Activated CD4-positive, alpha-beta memory T cell treated with anti-CD3 and anti-CD28 coated beads for 36 hours (primary cell): Measurements from ENCODE around the gene CSF2. TPM values are rescaled to one million over a fixed set of nuclear protein-coding genes. Genes with fewer than 3 reads are reported as not detected.
A peak's percentile ranks its signal among the peaks of the same experiment; 100 is the strongest.

Source experiments
- CTCF ChIA-PET: fragments of 350-600 bp; sonication (Branson Sonifier 250); formaldehyde crosslinking; loops from one replicate; lab custom pipeline; 2021; ENCODE audit warnings: antibody characterized with exemption, inconsistent platforms; lab: Charles Lee
- POLR2A ChIA-PET: fragments of 350-600 bp; sonication (Branson Sonifier 250); formaldehyde crosslinking; loops from one replicate; lab custom pipeline; 2021; ENCODE audit warnings: antibody characterized with exemption; lab: Charles Lee
- DNase-seq: peaks from one replicate; pipeline ENCODE4 v3.0.0-alpha.2; 2020
- H3K27ac Mint-ChIP-seq: one replicate; pipeline ENCODE4 v1.8.0; 2021; ENCODE audit warnings: mixed read lengths
- H3K27me3 Mint-ChIP-seq: one replicate; pipeline ENCODE4 v1.8.0; 2021; ENCODE audit warnings: mixed read lengths
- H3K36me3 Mint-ChIP-seq: one replicate; pipeline ENCODE4 v1.8.0; 2021; ENCODE audit warnings: mixed read lengths
- H3K4me1 Mint-ChIP-seq: one replicate; pipeline ENCODE4 v1.8.0; 2021; ENCODE audit warnings: low read depth, mixed read lengths
- H3K4me3 Mint-ChIP-seq: one replicate; pipeline ENCODE4 v1.8.0; 2021; ENCODE audit warnings: mild to moderate bottlenecking, mixed read lengths
- H3K9me3 Mint-ChIP-seq: one replicate; pipeline ENCODE4 v1.8.0; 2021; ENCODE audit warnings: mixed read lengths
- intact Hi-C: fragments of 100-400 bp; cut with micrococcal nuclease; formaldehyde crosslinking; loops from one replicate; pipeline ENCODE4 v1.15.1; 2023
- total RNA-seq, 2 experiments: library from RNA; stranded (reverse); gene quantifications; one replicate each; pipeline ENCODE4 v1.2.3, GENCODE V29; 2021

Gene CSF2
- total RNA-seq, result 100 to 1,000 TPM; 125 to 128 TPM

GRCh38 chr5:132073231-132074013 lies at the start of gene CSF2:
Gene CSF2 (plus strand): TSS chr5:132073789. CDS start chr5:132073824, 35 bp downstream.
- Mint-ChIP-seq H3K27me3 (no peaks in the 10 kb centered on the region), H3K9me3 (no peaks in the 10 kb centered on the region), H3K27ac (peak within 1 kb of the TSS; percentile 69), H3K36me3 (peaks cover 2% of the 10 kb centered on the region), H3K4me1 (peaks cover 56% of the 10 kb centered on the region), H3K4me3 (peak within 1 kb of the TSS; percentile 61)
- CTCF ChIA-PET, result interaction anchor here (0.8 to 3.0 kb wide), 2 partner anchors 8 to 11 kb away, joined by 3 to 18 read pairs; no protein-coding TSS in a partner anchor
- intact Hi-C loops, result loop anchor here (5.0 kb wide), 1 partner anchor 39 kb away; no protein-coding TSS in a partner anchor
- POLR2A ChIA-PET, result interaction anchor here (0.8 to 1.6 kb wide), 7 partner anchors 9 to 417 kb away, joined by 3 to 4 read pairs (median 3); partner anchors contain the start of gene IRF1
- DNase-seq, result peak; percentile 50

GRCh38 chr5:132024117-132024435 lies 49.5 kb upstream of the CSF2 start:
- POLR2A ChIA-PET, result no interaction called here
- Mint-ChIP-seq H3K36me3 (no peaks in the 10 kb centered on the region), H3K4me1 (peaks cover 35% of the 10 kb centered on the region), H3K27ac (no peak overlapping the region), H3K27me3 (peaks cover 2% of the 10 kb centered on the region), H3K4me3 (no peak overlapping the region), H3K9me3 (no peaks in the 10 kb centered on the region)
- CTCF ChIA-PET, result interaction anchor here (0.6 to 1.4 kb wide), 3 partner anchors 16 to 1181 kb away, joined by 3 to 4 read pairs (median 3); no protein-coding TSS in a partner anchor
- DNase-seq, result no peak
- intact Hi-C loops, result loop anchor here (5.0 to 10.0 kb wide), 3 partner anchors 277 to 769 kb away; no protein-coding TSS in a partner anchor

DNA sequence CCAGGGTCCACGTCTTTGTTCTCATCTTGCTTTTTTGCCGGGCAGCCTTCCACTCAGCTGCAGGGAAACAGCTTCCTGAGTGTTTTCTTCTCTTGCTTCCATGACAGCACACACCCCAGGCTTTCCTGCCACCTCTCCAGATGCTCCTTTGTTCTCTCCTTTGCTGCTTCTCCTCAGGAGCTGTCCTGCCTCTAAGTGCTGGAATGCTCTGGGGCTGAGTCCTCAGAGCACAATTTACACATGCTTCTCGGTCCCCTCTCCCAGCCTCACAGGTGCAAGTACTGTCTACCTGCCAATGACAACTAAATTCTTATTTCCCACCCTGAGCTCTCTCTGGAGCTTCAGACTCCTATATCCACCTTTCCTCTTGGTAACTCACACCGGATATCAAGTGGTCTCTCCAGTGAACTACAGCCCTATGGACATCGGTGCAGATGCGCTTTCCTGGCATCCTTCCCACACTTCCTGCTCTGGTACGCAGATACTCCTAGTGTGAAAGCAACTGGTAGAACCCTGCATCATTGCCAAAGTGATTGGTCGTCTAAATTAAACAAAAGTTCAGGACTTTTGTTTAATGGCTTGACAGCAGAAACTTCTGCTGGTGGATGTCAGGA lies 48.7 kb upstream of the CSF2 start:
- intact Hi-C loops, result loop anchor here (5.0 to 10.0 kb wide), 3 partner anchors 278 to 770 kb away; no protein-coding TSS in a partner anchor
- Mint-ChIP-seq H3K4me1 (peaks cover 30% of the 10 kb centered on the region), H3K27ac (no peak overlapping the region), H3K27me3 (peaks cover 3% of the 10 kb centered on the region), H3K36me3 (no peaks in the 10 kb centered on the region), H3K4me3 (no peak overlapping the region), H3K9me3 (no peaks in the 10 kb centered on the region)
- DNase-seq, result no peak
- ChIA-PET POLR2A (no interaction called here), CTCF (interaction anchor here (1.2 to 1.4 kb wide), 3 partner anchors 17 to 436 kb away, joined by 3 to 4 read pairs (median 4); no protein-coding TSS in a partner anchor)

DNA sequence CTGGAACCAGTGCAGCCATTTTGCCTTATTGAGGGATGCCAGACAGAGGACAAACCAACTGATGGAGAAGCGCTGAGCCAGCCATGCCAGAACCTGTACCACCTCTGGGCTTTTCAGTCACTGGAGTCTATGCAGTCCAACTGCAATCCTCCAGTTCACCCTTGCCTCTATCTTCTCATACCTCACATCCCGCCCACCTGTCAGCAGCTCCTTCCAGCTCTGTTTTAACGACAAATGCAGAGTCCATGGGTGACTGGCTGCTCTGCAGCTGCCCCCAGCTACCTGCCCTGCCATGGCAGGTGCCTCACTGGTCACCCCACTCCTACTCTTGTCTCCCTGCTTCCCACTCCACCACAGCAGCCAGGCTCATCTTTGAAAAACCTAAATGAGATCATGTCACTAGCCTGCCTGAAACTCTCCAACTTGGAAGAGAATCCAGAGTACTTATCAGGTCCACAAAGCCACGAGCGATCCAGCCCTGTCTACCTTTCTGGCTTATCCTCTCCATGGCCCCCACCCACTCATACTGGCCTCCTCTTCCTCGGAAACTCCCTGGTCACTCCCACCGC lies 48.1 kb upstream of the CSF2 start:
- Mint-ChIP-seq H3K27ac (no peak overlapping the region), H3K4me3 (no peak overlapping the region), H3K9me3 (no peaks in the 10 kb centered on the region), H3K27me3 (peaks cover 3% of the 10 kb centered on the region), H3K36me3 (no peaks in the 10 kb centered on the region), H3K4me1 (peaks cover 24% of the 10 kb centered on the region)
- intact Hi-C loops, result loop anchor here (10.0 kb wide), 1 partner anchor 771 kb away; no protein-coding TSS in a partner anchor
- no peak for DNase-seq
- ChIA-PET POLR2A (no interaction called here), CTCF (interaction anchor here (1.2 to 1.4 kb wide), 2 partner anchors 18 to 38 kb away, joined by 4 read pairs; no protein-coding TSS in a partner anchor)

GRCh38 chr5:132026516-132027008 lies 47.0 kb upstream of the CSF2 start:
- Mint-ChIP-seq H3K27me3 (peaks cover 5% of the 10 kb centered on the region), H3K4me1 (peaks cover 16% of the 10 kb centered on the region), H3K27ac (peak overlapping the region; percentile 56), H3K4me3 (no peak overlapping the region), H3K9me3 (no peaks in the 10 kb centered on the region), H3K36me3 (no peaks in the 10 kb centered on the region)
- DNase-seq, result peak; percentile 74
- intact Hi-C loops, result loop anchor here (10.0 kb wide), 1 partner anchor 772 kb away; no protein-coding TSS in a partner anchor
- ChIA-PET POLR2A (no interaction called here), CTCF (no interaction called here)

GRCh38 chr5:132027027-132027426 lies 46.6 kb upstream of the CSF2 start:
- DNase-seq, result no peak
- H3K4me3 Mint-ChIP-seq, result no peak overlapping the region
- peaks cover 13% of the 10 kb centered on the region for H3K4me1 Mint-ChIP-seq
- H3K9me3 Mint-ChIP-seq, result no peaks in the 10 kb centered on the region
- no peaks in the 10 kb centered on the region for H3K36me3 Mint-ChIP-seq
- POLR2A ChIA-PET, result no interaction called here
- CTCF ChIA-PET, result interaction anchor here (0.8 kb wide), 1 partner anchor 19 kb away, joined by 4 read pairs; no protein-coding TSS in a partner anchor
- H3K27me3 Mint-ChIP-seq, result peaks cover 6% of the 10 kb centered on the region
- H3K27ac Mint-ChIP-seq, result no peak overlapping the region
- intact Hi-C loops, result loop anchor here (10.0 kb wide), 1 partner anchor 772 kb away; no protein-coding TSS in a partner anchor

DNA sequence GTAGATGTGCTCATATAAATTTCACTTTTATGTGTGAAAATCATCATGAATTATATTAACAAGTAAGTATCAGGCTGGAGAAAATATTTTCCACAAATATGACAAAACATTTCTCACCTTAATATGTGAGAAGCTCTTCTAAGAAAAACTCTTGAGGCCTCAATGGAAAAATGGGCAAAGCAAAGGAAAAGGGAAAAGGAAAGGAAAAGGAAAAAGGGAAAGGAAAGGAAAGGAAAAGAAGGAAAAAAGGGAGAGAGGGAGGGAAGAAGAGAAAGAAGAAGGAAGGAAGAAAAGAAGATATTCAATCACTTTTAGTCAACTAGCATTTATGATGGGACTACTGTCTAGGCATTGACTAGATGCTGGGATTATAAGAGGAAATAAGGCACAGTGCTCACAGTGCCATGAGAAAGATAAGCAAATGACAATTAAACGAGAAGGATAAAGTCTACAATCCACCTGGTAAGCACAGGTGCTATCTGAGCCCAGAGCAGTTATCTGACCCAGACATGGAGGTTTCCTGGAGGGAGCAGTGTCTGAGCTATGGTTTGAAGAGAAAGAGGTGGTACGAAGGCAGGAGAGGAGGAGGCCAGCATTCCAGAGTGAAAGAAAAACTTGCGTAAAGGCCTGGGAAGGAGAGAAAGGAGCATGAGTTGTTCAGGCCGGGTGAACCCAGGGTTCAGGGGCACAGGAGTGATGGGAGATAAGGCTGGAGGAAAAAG lies 43.8 kb upstream of the CSF2 start:
- peaks cover 13% of the 10 kb centered on the region for H3K4me1 Mint-ChIP-seq
- no peak overlapping the region for H3K4me3 Mint-ChIP-seq
- DNase-seq, result no peak
- H3K9me3 Mint-ChIP-seq, result peaks cover 10% of the 10 kb centered on the region
- ChIA-PET POLR2A (no interaction called here), CTCF (no interaction called here)
- no peak overlapping the region for H3K27ac Mint-ChIP-seq
- H3K36me3 Mint-ChIP-seq, result peaks cover 2% of the 10 kb centered on the region
- peaks cover 6% of the 10 kb centered on the region for H3K27me3 Mint-ChIP-seq
- intact Hi-C loops, result loop anchor here (10.0 kb wide), 1 partner anchor 775 kb away; no protein-coding TSS in a partner anchor

DNA sequence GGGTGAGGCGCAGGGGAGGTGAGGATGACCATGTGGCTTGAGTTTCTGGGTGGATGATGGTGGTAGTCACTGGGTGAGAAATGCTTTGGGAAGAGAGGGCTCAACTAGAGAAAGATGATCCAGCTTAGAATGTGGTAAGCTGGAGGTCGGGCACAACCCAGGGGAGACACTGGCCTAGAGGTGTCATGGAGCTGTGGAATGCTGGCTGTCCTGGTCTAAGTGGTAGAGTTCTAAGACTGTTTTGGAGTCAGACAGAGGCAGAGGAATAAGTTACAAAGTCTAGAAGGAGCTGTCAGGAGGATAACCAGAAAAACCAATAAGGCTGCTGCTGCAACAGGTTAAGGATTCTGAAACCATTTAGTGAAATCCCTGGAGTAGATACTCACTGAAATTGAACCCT lies 43.0 kb upstream of the CSF2 start:
- intact Hi-C loops, result no loop called here
- H3K9me3 Mint-ChIP-seq, result peaks cover 10% of the 10 kb centered on the region
- H3K27me3 Mint-ChIP-seq, result peaks cover 6% of the 10 kb centered on the region
- no peak for DNase-seq
- POLR2A ChIA-PET, result no interaction called here
- no peak overlapping the region for H3K4me3 Mint-ChIP-seq
- CTCF ChIA-PET, result no interaction called here
- peaks cover 2% of the 10 kb centered on the region for H3K36me3 Mint-ChIP-seq
- H3K4me1 Mint-ChIP-seq, result peaks cover 13% of the 10 kb centered on the region
- H3K27ac Mint-ChIP-seq, result no peak overlapping the region

GRCh38 chr5:132032196-132032595 lies 41.4 kb upstream of the CSF2 start:
- DNase-seq, result no peak
- Mint-ChIP-seq H3K36me3 (peaks cover 2% of the 10 kb centered on the region), H3K27ac (no peak overlapping the region), H3K27me3 (peaks cover 6% of the 10 kb centered on the region), H3K4me1 (peaks cover 8% of the 10 kb centered on the region), H3K9me3 (peaks cover 10% of the 10 kb centered on the region), H3K4me3 (no peak overlapping the region)
- POLR2A ChIA-PET, result no interaction called here
- CTCF ChIA-PET, result interaction anchor here (0.6 to 0.9 kb wide), 2 partner anchors 25 to 444 kb away, joined by 3 to 4 read pairs; no protein-coding TSS in a partner anchor
- intact Hi-C loops, result no loop called here

DNA sequence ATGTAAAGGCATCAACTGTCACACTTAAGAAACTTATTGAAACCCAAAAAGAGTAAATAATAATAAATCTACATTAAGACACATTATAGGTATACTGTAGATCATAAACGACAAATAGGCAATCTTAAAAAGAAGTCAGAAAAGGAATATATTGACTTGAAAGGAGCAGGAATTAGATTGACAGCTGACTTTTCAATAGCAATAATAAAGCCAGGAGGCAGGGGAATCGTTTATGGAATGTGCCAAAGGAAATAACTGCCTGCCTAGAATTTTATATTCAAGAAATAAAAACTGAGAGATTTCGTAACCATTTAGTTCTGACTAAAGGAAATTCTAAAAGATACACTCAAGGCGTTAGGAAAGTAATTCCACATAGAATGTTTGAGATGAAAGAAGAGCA lies 40.5 kb upstream of the CSF2 start:
- intact Hi-C loops, result no loop called here
- CTCF ChIA-PET, result no interaction called here

DNA sequence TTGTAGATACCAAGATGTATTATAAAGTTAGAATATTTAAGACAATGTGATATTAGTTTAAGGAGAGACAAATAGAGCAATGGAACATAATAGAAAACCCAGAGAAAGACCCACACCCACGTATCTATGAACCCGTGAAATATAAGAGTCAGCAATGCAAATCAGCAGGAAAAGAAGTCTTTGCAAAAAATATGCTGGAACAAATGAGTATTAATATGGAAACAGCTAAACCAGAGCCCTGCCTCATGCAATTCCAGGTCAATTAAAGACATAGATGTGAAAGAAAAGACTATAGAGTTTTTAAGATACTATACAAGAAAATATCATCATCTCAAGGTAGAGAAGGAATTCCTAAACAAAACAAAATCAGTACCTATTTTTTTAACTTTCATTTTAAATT lies 36.2 kb upstream of the CSF2 start:
- ChIA-PET CTCF (no interaction called here), POLR2A (no interaction called here)
- Mint-ChIP-seq H3K27me3 (peaks cover 8% of the 10 kb centered on the region), H3K36me3 (peaks cover under 1% of the 10 kb centered on the region), H3K4me1 (peaks cover 9% of the 10 kb centered on the region), H3K4me3 (no peak overlapping the region), H3K27ac (no peak overlapping the region), H3K9me3 (peaks cover 16% of the 10 kb centered on the region)
- DNase-seq, result no peak
- intact Hi-C loops, result no loop called here

More for the DNA sequence above, 40.5 kb upstream of the CSF2 start:
- Mint-ChIP-seq H3K9me3 (peaks cover 15% of the 10 kb centered on the region), H3K4me3 (no peak overlapping the region), H3K27ac (peak overlapping the region; percentile 11), H3K36me3 (peaks cover 2% of the 10 kb centered on the region), H3K27me3 (peaks cover 8% of the 10 kb centered on the region), H3K4me1 (peaks cover 9% of the 10 kb centered on the region)
- POLR2A ChIA-PET, result no interaction called here
- no peak for DNase-seq
